ENCODE measurements around the gene PPP1R8. TPM values are rescaled to one million over a fixed set of nuclear protein-coding genes. Genes with fewer than 3 reads are reported as not detected.
"Not testable (repeated sequence)": the region's sequence is repeated elsewhere in the genome, so short reads cannot be mapped to it uniquely, and the experiment has no call there.

Gene PPP1R8
- total RNA-seq, 1 donor: 46.6 TPM

DNA sequence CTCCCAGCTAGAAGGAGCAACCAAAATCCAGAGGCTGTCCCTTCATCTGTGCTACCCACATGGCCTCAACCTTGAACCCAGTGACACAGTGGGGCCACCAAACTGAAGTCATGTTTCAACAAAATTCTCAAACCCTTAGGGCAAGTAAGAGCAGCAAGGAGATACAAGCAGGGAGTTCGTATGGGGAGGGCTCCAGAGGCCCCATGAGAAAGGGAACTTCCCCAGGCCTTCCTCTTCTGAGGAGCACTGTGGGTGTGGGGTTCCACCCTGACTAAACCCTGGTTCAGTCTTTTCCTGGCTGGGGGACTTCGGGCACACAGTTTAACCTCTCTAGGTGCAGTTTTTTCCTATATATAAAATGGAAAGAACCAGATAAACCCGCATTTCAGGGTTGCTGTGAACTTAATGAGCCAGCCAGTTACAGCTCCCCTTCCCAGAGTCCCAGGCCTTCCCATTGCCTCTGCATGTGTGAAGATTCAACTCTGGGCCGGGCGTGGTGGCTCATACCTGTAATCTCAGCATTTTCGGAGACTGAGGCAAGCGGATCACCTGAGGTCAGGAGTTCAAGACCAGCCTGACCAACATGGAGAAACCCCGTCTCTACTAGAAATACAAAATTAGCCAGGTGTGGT is 33.8 kb downstream of the PPP1R8 start:
- H3K4me3 ChIP-seq (ENCODE audit: low read depth, low read length): no peak overlapping the region
- DNase-seq (ENCODE audit: low read depth): no peak
- TF ChIP-seq, protein P1, sequence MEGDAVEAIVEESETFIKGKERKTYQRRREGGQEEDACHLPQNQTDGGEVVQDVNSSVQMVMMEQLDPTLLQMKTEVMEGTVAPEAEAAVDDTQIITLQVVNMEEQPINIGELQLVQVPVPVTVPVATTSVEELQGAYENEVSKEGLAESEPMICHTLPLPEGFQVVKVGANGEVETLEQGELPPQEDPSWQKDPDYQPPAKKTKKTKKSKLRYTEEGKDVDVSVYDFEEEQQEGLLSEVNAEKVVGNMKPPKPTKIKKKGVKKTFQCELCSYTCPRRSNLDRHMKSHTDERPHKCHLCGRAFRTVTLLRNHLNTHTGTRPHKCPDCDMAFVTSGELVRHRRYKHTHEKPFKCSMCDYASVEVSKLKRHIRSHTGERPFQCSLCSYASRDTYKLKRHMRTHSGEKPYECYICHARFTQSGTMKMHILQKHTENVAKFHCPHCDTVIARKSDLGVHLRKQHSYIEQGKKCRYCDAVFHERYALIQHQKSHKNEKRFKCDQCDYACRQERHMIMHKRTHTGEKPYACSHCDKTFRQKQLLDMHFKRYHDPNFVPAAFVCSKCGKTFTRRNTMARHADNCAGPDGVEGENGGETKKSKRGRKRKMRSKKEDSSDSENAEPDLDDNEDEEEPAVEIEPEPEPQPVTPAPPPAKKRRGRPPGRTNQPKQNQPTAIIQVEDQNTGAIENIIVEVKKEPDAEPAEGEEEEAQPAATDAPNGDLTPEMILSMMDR (IDR thresholded peaks at IDR 0.05; ENCODE audit: insufficient read depth, low read depth, low read length): no peak

GRCh38 chr1:27865821-27866220 is 35.2 kb downstream of the PPP1R8 start:
- no peak for DNase-seq (ENCODE audit: low read depth)
- H3K4me3 ChIP-seq (ENCODE audit: low read depth, low read length): no peak overlapping the region
- TF ChIP-seq, protein P1 (IDR thresholded peaks at IDR 0.05; ENCODE audit: insufficient read depth, low read depth, low read length): no peak

GRCh38 chr1:27868556-27868931 is 38.0 kb downstream of the PPP1R8 start:
- H3K4me3 ChIP-seq (ENCODE audit: low read depth, low read length): no peak overlapping the region
- no peak for DNase-seq (ENCODE audit: low read depth)
- TF ChIP-seq, protein P1 (IDR thresholded peaks at IDR 0.05; ENCODE audit: insufficient read depth, low read depth, low read length): no peak

DNA sequence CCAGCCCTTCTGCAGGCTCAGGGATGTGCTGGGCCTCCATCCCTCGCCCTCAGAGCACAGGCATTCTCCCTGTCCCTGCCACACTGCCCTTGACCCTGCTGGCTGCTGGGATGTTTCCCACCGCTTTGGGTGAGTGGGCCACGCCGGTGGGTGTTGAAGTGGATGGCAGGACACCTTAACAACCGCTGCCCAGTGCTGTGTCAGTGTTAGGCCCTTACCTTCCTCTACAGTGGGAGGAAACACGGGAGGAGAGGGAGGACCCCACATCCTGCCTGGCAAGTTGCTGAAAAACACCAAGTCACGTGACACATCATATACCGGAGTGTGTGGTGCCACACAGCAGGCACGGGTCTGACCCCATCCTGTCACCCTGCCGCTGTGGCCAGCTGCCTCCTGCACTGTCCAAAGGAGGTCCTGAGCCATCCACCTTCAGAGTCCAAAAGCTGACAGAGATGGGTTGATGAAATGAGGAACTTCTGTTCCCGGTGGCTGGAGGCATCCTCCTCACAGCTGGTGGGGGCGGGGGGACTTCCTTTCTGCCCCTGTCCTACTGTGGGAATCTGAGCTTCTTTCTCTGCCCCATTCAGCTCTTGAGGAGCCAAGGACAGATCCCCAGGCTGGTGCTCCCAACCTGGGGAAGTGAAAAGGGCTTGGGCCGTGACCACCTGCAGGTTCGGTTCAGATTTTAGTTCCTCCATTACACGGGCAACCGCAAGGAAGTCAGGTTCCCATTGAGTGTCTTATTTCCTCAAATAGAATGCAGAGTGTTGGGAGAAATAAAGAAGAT is 38.5 kb downstream of the PPP1R8 start:
- no peak overlapping the region for H3K4me3 ChIP-seq (ENCODE audit: low read depth, low read length)
- no peak for DNase-seq (ENCODE audit: low read depth)
- TF ChIP-seq, protein P1 (IDR thresholded peaks at IDR 0.05; ENCODE audit: insufficient read depth, low read depth, low read length): no peak

GRCh38 chr1:27869719-27870085 is 39.1 kb downstream of the PPP1R8 start:
- TF ChIP-seq, protein P1 (IDR thresholded peaks at IDR 0.05; ENCODE audit: insufficient read depth, low read depth, low read length): no peak
- H3K4me3 ChIP-seq (ENCODE audit: low read depth, low read length): no peak overlapping the region
- DNase-seq (ENCODE audit: low read depth): no peak

DNA sequence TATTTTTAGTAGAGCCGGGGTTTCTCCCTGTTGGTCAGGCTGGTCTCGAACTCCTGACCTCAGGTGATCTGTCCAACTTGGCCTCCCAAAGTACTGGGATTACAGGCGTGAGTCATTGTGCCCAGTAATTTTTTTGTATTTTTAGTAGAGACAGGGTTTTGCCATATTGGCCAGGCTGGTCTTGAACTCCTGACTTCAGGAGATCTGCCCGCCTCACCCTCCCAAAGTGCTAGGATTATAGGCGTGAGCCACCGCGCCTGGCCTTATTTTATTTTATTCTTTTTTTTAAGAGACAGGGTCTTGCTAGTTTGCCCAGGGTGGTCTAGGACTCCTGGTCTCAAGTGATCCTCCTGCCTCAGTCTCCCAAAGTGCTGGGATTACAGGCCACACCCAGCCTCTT is 40.5 kb downstream of the PPP1R8 start:
- DNase-seq (ENCODE audit: low read depth); H3K4me3 ChIP-seq (ENCODE audit: low read depth, low read length): not testable (repeated sequence)

DNA sequence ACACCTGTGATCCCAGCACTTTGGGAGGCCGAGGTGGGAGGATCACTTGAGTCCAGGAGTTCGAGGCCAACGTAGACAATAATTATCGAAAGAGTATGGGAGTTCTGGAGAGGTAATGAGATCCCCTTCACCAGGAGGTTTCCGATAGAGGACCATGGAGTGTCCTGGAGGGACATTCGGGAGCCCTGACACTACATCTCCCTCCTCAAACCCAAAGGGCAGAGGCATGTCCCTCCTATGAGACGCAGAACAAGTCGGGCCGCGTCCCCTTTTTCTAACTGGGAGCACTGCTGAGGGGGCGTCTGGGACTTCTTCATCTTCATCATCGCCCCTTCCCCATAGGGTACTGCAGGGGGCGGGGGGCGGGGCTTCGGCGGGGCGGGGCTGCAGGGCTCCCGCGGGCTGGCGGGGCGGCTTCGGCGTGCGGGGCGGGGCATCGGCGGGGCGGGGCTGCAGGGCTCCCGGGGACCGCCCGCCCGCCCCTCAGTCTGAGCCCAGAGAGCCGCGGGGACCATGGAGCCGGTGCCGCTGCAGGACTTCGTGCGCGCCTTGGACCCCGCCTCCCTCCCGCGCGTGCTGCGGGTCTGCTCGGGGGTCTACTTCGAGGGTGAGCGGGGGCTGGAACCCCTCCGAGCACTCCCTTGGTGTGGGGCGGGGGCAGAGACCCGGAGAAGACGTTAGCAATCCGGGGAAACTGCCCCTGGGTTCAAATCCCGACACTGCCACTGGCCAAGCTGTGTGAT is 41.6 kb downstream of the PPP1R8 start, which contains the start of gene THEMIS2:
THEMIS2 (plus strand) TSS at position 486 of the 743 bp plus-strand sequence; CDS start at position 514, 28 bp downstream.
- TF ChIP-seq, protein P1 (IDR thresholded peaks at IDR 0.05; ENCODE audit: insufficient read depth, low read depth, low read length): no peak
- DNase-seq (ENCODE audit: low read depth): peak; percentile 50
- H3K4me3 ChIP-seq (ENCODE audit: low read depth, low read length): peak within 1 kb of the TSS; percentile 82
